Measurements from ENCODE around the gene NUP88. TPM values are rescaled to one million over a fixed set of nuclear protein-coding genes. Genes with fewer than 3 reads are reported as not detected.

The NUP88 gene
- total and polyA plus RNA-seq, 2 experiments from 2014 or later, result 42.9 TPM

DNA sequence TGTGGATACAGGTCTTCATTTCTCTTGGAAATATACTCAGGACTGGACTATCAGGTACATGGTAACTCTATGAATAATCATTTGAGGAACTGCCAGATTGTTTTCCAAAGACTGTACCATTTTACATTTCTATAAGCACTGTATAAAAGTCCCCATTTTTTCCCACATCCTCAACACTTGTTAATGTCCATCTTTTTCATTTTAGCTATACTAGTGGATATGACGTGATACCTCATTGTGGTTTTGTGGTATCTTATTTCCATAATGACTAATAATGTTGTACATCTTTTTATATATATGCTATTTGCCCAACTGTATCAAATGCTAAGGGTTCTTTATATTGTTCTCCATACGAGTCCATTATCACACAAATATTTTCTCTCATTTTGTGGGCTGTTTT is 22.9 kb downstream of the NUP88 start:
- Histone ChIP-seq H3K9me3 (ENCODE audit: low read depth) (no peaks in the 10 kb centered on the region), H2AFZ (no peak overlapping the region), H3K4me1 (ENCODE audit: insufficient read depth) (no peaks in the 10 kb centered on the region), H3K79me2 (ENCODE audit: insufficient read depth) (no peaks in the 10 kb centered on the region), H4K20me1 (ENCODE audit: insufficient read depth) (no peaks in the 10 kb centered on the region), H3K9ac (no peak overlapping the region), H3K9me2 (ENCODE audit: insufficient read depth) (no peaks in the 10 kb centered on the region), H3K4me2 (ENCODE audit: unreplicated experiment) (no peak overlapping the region), H3F3A (ENCODE audit: insufficient read depth) (no peaks in the 10 kb centered on the region), H3K4me3 (no peak overlapping the region), H3K36me3 (ENCODE audit: low read depth) (peaks cover 51% of the 10 kb centered on the region), H3K27me3 (replicated peaks; ENCODE audit: insufficient read depth) (no peaks in the 10 kb centered on the region), H3K27ac (no peak overlapping the region)
- in situ Hi-C loops (cut with MboI), result no loop called here
- no peak for DNase-seq
- TF ChIP-seq EZH2phosphoT487 (IDR thresholded peaks at IDR 0.05; ENCODE audit: insufficient read depth, low read depth) (no peak), EZH2 (IDR thresholded peaks at IDR 0.05; ENCODE audit: insufficient read depth, poor library complexity, severe bottlenecking) (no peak)
- WGBS, 2 experiments (ENCODE audit: low coverage in 1 of 2, low lambda C conversion rate in 2 of 2, missing lambda C conversion rate in 2 of 2), result 95 to 97% methylated on average over 2 of the region's 2 CpGs

DNA sequence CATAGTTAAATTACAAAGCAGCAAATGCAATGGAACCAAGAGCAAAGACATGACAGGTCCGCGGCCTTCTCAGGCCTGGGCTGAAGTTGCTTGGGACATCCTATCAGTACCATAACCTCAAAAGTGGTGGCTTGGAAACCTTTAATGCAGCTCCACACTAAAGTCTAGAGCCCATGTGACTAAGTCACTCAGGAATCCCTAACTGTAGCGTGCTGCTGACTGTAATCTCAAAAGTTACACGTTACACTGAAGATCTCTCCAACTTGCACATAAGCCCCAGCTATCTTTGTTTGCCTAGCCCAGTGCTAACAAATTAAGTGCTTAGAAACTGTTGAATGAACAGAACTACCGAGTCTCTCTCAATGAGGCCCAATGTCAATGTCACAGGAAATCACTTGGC is 27.8 kb downstream of the NUP88 start:
- Histone ChIP-seq H3K9me3 (ENCODE audit: low read depth) (no peaks in the 10 kb centered on the region), H3F3A (ENCODE audit: insufficient read depth) (peaks cover 9% of the 10 kb centered on the region; the same call in 1 of the 2 replicates), H3K4me3 (no peak overlapping the region), H3K4me2 (ENCODE audit: unreplicated experiment) (no peak overlapping the region), H2AFZ (no peak overlapping the region), H3K9ac (no peak overlapping the region), H3K27me3 (replicated peaks; ENCODE audit: insufficient read depth) (no peaks in the 10 kb centered on the region), H3K9me2 (ENCODE audit: insufficient read depth) (no peaks in the 10 kb centered on the region), H4K20me1 (ENCODE audit: insufficient read depth) (no peaks in the 10 kb centered on the region), H3K36me3 (ENCODE audit: low read depth) (peaks cover 65% of the 10 kb centered on the region), H3K79me2 (ENCODE audit: insufficient read depth) (no peaks in the 10 kb centered on the region), H3K27ac (no peak overlapping the region), H3K4me1 (ENCODE audit: insufficient read depth) (no peaks in the 10 kb centered on the region)
- in situ Hi-C loops (cut with MboI), result no loop called here
- no peak for DNase-seq
- TF ChIP-seq EZH2phosphoT487 (IDR thresholded peaks at IDR 0.05; ENCODE audit: insufficient read depth, low read depth), result no peak
- no peak for TF ChIP-seq EZH2 (IDR thresholded peaks at IDR 0.05; ENCODE audit: insufficient read depth, poor library complexity, severe bottlenecking)
- 88 to 99% methylated on average over 5 of the region's 5 CpGs for WGBS, 2 experiments (ENCODE audit: low coverage in 1 of 2, low lambda C conversion rate in 2 of 2, missing lambda C conversion rate in 2 of 2)

- no peaks in the 10 kb centered on the region for H3K27me3 ChIP-seq (replicated peaks; ENCODE audit: insufficient read depth)
- no peaks in the 10 kb centered on the region for H3K79me2 ChIP-seq (ENCODE audit: insufficient read depth)
- in situ Hi-C loops (cut with MboI), result no loop called here
- 0 out of 2 replicates have a peak overlapping the region, but pooled peaks have one; percentile 16 for H3K9ac ChIP-seq
- no peaks in the 10 kb centered on the region for H3K9me3 ChIP-seq (ENCODE audit: low read depth)
- no peaks in the 10 kb centered on the region for H3K9me2 ChIP-seq (ENCODE audit: insufficient read depth)
- DNase-seq, result peak; percentile 70
- no peaks in the 10 kb centered on the region for H4K20me1 ChIP-seq (ENCODE audit: insufficient read depth)
- 90 to 91% methylated on average over 4 of the region's 4 CpGs for WGBS, 2 experiments (ENCODE audit: low coverage in 1 of 2, low lambda C conversion rate in 2 of 2, missing lambda C conversion rate in 2 of 2)
- H3K27ac ChIP-seq, result peak overlapping the region; percentile 51
- H3K4me2 ChIP-seq (ENCODE audit: unreplicated experiment), result no peak overlapping the region
- H3K4me1 ChIP-seq (ENCODE audit: insufficient read depth), result peaks cover 12% of the 10 kb centered on the region
- H3F3A ChIP-seq (ENCODE audit: insufficient read depth), result peaks cover 47% of the 10 kb centered on the region
- TF ChIP-seq EZH2phosphoT487 (IDR thresholded peaks at IDR 0.05; ENCODE audit: insufficient read depth, low read depth) (no peak), EZH2 (IDR thresholded peaks at IDR 0.05; ENCODE audit: insufficient read depth, poor library complexity, severe bottlenecking) (no peak)
- peaks cover 66% of the 10 kb centered on the region for H3K36me3 ChIP-seq (ENCODE audit: low read depth)
- no peak overlapping the region for H3K4me3 ChIP-seq
- no peak overlapping the region for H2AFZ ChIP-seq
Measured at GRCh38 chr17:5381542-5381941, 37.9 kb downstream of the NUP88 start.

DNA sequence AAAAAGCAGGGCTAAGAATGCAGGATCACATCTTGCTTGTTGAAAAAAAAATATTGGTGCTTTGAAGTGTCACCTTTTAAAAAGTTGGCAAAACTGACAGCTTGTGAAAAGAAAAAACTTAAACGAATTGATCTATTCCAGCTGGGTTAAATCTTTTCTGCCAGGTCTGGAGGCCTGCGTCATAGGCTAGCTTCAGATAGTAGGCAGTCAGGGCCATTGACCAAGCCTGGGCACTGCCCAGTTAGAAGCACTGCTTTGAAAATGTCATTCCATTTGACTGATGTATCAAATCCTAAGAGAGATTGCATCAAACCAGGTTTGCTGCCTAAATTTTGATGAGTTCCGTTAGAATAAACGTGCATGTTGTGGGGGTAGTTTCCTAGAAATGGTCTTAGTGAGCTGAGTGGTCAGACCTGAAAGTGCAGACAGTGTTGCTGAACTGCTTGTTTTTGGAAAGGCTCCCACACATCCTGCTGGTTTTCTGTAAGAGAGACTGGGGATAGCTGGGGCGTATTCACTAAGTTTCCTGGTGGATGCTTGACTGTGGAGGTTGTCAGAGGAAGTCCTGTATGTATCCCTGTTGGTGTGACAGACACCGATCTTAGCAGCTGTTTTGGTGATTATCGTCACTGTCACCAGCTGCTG is 38.8 kb downstream of the NUP88 start:
- in situ Hi-C loops (cut with MboI), result no loop called here
- Histone ChIP-seq H3K27me3 (replicated peaks; ENCODE audit: insufficient read depth) (no peaks in the 10 kb centered on the region), H3K4me2 (ENCODE audit: unreplicated experiment) (no peak overlapping the region), H3K79me2 (ENCODE audit: insufficient read depth) (no peaks in the 10 kb centered on the region), H3K4me1 (ENCODE audit: insufficient read depth) (peaks cover 12% of the 10 kb centered on the region), H3K9me2 (ENCODE audit: insufficient read depth) (no peaks in the 10 kb centered on the region), H2AFZ (no peak overlapping the region), H3F3A (ENCODE audit: insufficient read depth) (peaks cover 48% of the 10 kb centered on the region), H3K27ac (peak overlapping the region; percentile 7; the same call in 1 of the 2 replicates), H4K20me1 (ENCODE audit: insufficient read depth) (no peaks in the 10 kb centered on the region), H3K9ac (no peak overlapping the region), H3K36me3 (ENCODE audit: low read depth) (peaks cover 60% of the 10 kb centered on the region), H3K9me3 (ENCODE audit: low read depth) (no peaks in the 10 kb centered on the region), H3K4me3 (no peak overlapping the region)
- no peak for TF ChIP-seq EZH2 (IDR thresholded peaks at IDR 0.05; ENCODE audit: insufficient read depth, poor library complexity, severe bottlenecking)
- TF ChIP-seq EZH2phosphoT487 (IDR thresholded peaks at IDR 0.05; ENCODE audit: insufficient read depth, low read depth), result no peak
- 61% methylated on average over 7 of the region's 7 CpGs for WGBS, 2 experiments (ENCODE audit: low coverage in 1 of 2, low lambda C conversion rate in 2 of 2, missing lambda C conversion rate in 2 of 2)
- peak; percentile 17 for DNase-seq

Measured in GM23248 (cell line).